Stimulated activated CD8-positive, alpha-beta memory T cell treated with anti-CD3 and anti-CD28 coated beads, Interleukin-4, amount 100 ng/mL, for 24 hours (primary cell): ENCODE measurements around the gene ULBP3.
"Not testable (repeated sequence)": the region's sequence is repeated elsewhere in the genome, so short reads cannot be mapped to it uniquely, and the experiment has no call there.

Experiments used
- DNase-seq: peaks from one replicate; pipeline ENCODE4 v3.0.0-alpha.2; 2020; ENCODE audit warnings: low read depth

ULBP3 gene

DNA sequence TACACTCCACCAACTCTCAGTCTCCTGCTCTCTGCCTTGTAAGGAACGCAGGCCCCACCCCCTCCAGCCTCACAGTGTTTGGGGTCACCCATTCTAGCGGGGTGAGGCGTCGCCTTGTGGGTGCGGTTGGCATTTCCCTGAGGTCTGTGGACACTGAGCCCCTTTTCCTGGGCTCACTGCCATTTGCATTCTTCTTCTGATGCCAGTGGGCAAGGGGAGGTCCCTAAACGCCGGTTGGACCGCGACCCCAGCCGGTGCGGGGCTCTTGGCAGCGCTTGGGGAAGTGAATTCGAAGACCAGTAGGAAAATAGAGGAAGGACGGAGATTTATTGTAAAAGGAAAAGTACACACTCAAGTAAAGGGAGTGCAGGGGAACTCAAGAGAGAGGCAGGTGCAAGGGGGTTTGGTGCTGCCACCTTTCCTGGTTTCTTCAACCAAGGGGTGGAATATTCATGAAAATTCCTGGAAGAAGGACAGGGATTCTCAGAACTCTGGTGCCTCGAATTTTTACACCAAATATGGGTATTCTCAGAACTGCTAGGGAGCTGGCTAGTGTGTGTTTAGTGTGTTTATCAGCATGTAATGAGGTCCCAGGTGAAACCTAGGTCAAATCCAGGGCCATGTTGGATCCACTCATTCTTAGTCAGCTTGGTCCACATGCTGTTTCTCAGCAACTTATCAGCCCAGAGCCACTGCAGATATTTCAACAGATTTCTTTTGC, 53.5 kb downstream of the ULBP3 start:
- not testable (repeated sequence) for DNase-seq

DNA sequence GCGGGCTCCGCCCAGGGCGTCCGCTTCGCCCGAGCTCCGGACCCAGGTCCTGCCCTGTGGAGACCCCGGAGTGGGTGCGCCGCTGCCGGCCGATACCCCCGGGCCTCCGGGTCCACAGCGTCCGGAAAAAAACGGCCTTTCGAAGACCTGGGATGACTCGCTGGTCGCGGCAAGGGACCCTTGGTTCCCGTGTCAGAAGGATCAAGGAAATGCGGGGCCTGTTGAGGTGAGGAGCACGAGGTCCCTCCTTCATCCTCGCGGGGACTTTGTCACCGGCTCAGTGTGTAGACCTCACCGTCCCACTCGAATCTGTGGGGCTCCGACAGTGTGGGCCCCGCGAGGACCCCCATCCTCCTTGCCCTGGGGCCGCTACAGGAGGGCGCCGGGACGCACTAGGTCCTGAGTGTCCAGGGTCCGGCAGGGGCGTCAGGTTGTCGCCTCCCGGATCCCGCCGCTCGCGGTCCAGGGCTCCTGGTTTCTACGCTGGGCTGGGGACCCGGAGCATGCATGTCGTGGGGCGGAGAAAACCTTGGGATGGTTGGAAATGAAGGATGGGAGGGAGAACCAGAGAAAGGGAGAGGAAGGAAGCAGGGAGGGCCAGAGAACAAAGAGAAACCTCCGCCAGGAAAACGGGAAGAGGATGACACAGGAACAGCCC, 54.2 kb downstream of the ULBP3 start:
- DNase-seq: not testable (repeated sequence)

DNA sequence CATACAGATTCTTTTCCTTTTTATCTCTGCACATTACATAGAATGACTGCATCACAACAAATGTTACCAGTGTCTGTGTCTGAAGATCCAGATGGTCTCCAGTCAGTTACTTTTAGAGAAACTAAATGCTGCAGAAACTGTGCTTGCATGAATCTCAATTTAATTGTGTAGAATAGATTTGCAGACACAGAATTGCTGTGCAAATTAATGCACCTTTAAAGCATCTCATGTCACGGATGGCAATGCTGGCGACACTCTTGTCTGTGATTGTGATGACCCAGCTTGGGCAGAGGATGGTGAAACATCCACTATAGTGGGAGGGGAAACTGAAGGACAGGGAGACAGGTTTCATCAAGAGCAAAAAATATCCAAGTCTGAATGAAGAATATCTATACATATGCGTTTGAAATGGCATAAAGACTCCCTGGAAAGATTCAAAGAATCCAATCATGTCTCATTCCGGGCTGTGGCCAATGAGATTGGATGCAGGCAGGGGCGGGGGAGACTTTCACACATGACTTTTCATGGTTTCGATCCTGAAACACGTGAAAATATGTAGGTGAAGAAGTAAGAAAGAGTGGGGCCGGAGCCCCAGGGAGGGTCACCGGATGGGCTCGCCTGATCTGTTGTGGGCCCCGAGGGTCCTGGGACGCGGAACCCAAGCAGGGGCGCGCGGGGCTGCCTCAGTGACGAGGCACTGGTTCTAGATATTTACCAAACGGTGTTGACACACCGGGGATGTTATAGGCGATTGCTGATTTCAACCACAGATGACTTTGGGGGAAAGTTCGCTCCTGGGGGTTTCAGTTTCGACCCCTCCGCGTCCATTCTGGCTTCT, 54.9 kb downstream of the ULBP3 start:
- not testable (repeated sequence) for DNase-seq

DNA sequence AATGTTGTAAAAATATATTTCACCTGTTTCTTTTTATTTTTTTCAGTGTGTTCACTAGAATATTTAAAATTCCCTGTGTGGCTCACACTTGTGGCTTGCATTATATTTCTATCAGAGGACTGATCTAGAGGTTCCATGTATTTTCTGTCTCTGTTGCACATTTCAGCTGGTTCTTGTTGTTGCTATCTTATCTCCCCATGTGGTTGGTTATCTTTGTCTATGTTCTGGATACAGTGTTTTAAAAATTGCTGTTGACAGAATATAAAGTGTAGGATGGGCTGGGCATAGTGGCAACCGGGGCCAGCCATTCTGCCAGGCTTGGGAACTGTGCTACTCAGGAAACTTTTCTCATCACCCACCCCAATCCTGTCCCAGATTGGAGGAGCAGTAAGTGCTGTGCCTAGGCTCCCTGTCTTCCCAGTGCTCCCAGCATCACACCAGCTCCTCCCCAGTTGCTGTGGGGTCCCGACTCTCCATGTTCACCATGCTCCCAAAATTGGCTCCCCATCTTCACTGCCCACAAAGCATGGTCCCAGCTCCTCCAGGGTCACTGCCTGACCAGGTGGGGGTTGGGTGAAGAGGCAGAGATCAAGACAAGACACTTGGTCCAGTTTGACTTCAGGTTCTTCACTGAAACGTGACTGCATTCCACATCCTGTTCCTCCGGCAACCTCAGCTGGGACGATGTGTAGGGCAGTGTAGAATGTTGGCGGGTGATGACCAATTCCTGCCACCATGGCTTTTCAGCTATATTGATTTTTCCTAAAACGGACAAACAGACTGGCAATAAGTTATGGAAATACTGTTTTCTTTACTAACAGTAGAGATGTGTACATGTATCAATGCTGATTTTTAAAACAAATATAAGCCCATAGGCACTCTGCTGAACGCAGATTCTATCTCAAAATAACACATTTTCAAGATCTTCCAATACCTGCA, 55.8 kb downstream of the ULBP3 start:
- not testable (repeated sequence) for DNase-seq
